ENCODE results near the gene HBG2.

DNA sequence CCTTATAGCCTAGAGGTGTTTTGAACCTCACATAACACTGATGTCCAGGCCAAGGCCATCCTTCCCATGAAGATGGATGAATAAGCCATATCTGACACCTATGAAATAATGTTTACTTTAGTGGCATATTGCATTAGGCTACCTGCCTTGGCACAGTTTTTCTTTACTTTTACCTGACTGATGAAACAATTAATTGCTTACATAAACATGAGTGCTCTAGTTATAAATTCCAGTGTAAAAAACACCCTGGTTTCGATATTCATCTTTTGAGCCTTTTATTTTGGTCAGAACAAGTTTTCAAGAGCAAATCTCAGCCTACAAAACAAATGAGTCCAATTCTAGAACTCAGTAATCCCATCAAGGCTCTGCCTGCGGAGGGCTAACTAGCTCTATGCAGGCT, 22.1 kb upstream of the HBG2 start:
- TF ChIP-seq ZBTB7A (IDR thresholded peaks at IDR 0.05; ENCODE audit: low read depth): no peak
- TF ChIP-seq, protein P1, sequence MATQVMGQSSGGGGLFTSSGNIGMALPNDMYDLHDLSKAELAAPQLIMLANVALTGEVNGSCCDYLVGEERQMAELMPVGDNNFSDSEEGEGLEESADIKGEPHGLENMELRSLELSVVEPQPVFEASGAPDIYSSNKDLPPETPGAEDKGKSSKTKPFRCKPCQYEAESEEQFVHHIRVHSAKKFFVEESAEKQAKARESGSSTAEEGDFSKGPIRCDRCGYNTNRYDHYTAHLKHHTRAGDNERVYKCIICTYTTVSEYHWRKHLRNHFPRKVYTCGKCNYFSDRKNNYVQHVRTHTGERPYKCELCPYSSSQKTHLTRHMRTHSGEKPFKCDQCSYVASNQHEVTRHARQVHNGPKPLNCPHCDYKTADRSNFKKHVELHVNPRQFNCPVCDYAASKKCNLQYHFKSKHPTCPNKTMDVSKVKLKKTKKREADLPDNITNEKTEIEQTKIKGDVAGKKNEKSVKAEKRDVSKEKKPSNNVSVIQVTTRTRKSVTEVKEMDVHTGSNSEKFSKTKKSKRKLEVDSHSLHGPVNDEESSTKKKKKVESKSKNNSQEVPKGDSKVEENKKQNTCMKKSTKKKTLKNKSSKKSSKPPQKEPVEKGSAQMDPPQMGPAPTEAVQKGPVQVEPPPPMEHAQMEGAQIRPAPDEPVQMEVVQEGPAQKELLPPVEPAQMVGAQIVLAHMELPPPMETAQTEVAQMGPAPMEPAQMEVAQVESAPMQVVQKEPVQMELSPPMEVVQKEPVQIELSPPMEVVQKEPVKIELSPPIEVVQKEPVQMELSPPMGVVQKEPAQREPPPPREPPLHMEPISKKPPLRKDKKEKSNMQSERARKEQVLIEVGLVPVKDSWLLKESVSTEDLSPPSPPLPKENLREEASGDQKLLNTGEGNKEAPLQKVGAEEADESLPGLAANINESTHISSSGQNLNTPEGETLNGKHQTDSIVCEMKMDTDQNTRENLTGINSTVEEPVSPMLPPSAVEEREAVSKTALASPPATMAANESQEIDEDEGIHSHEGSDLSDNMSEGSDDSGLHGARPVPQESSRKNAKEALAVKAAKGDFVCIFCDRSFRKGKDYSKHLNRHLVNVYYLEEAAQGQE (IDR thresholded peaks at IDR 0.05; ENCODE audit: low read depth): no peak

Measured in Ishikawa (cell line).